GM12878 (cell line): ENCODE data around the gene GSG1L2. TPM values are rescaled to one million over a fixed set of nuclear protein-coding genes. Genes with fewer than 3 reads are reported as not detected.

Experiments
- ATAC-seq: fragments of 200-7000 bp; cut with Tn5 transposase; 3 replicates; pipeline ENCODE4 v1.9.1; 2020; ENCODE audit warnings: mild to moderate bottlenecking, moderate library complexity
- BruUV-seq: library from RNA; stranded (reverse); fragments of 400-500 nt; replicated peaks from 2 replicates; lab custom pipeline; 2021; lab: Mats Ljungman, UMichigan
- CTCF ChIA-PET: fragments of 300-600 bp; sonication (Branson Sonifier 250); formaldehyde crosslinking; extraction: SDS; loops from one replicate; lab custom pipeline; 2021; ENCODE audit warnings: inconsistent platforms; lab: Yijun Ruan, JAX
- POLR2A ChIA-PET: fragments of 350-600 bp; formaldehyde crosslinking; extraction: SDS; loops from one replicate; lab custom pipeline; 2021; ENCODE audit warnings: inconsistent platforms; lab: Charles Lee
- RAD21 ChIA-PET: fragments of 300-600 bp; sonication (Branson Sonifier 250); formaldehyde crosslinking; loops from one replicate; lab custom pipeline; 2023; ENCODE audit warnings: antibody characterized with exemption; ENCODE audit not compliant: unreplicated experiment; lab: Charles Lee
- SMC1A ChIA-PET: fragments of 300-600 bp; sonication (Branson Sonifier 250); formaldehyde crosslinking; loops from one replicate; lab custom pipeline; 2023; ENCODE audit not compliant: unreplicated experiment, uncharacterized antibody; lab: Charles Lee
- DNase-seq: peaks from one replicate; pipeline ENCODE4 v3.0.0-alpha.2; 2011; ENCODE audit warnings: low read depth, low spot score
- FAIRE-seq: peaks from 3 replicates; lab custom pipeline; 2011; peaks lifted over from hg19 to GRCh38; lab: Jason Lieb, UNC
- H2AFZ ChIP-seq: 2 replicates; pipeline ENCODE4 v1.6.0; 2011; ENCODE audit warnings: low read depth, low read length, control low read depth; ENCODE audit not compliant: control insufficient read depth
- H3K27ac ChIP-seq: 2 replicates; pipeline ENCODE4 v1.5.1; 2011; ENCODE audit warnings: control low read depth; ENCODE audit not compliant: control insufficient read depth, insufficient read depth
- H3K27me3 ChIP-seq, 2 experiments: replicated peaks in 1 of 2; 2 replicates each; pipeline versions ENCODE4 v1.6.0 to v1.6.1; 2011; ENCODE audit warnings: low read length in 1 of 2; ENCODE audit not compliant: control insufficient read depth in 2 of 2, insufficient read depth in 2 of 2
- H3K36me3 ChIP-seq, 2 experiments: 2 replicates each; pipeline ENCODE4 v1.5.1; 2011; ENCODE audit warnings: low read length in 1 of 2; ENCODE audit not compliant: control insufficient read depth in 2 of 2, insufficient read depth in 2 of 2
- H3K4me1 ChIP-seq: 2 replicates; pipeline ENCODE4 v1.6.1; 2011; ENCODE audit warnings: mild to moderate bottlenecking, low read length, moderate library complexity, mixed read lengths; ENCODE audit not compliant: control insufficient read depth, insufficient read depth
- H3K4me2 ChIP-seq: 2 replicates; pipeline ENCODE4 v1.6.0; 2011; ENCODE audit warnings: control low read depth; ENCODE audit not compliant: control insufficient read depth, insufficient read depth
- H3K4me3 ChIP-seq: fragments of 200-600 bp; sonication (generic); 2 replicates; pipeline ENCODE4 v1.5.1; 2016
- H3K79me2 ChIP-seq: 2 replicates; pipeline ENCODE4 v1.6.0; 2011; ENCODE audit warnings: low read length; ENCODE audit not compliant: control insufficient read depth, insufficient read depth
- H3K9ac ChIP-seq: 2 replicates; pipeline ENCODE4 v1.8.0; 2011; ENCODE audit warnings: low read length, control low read depth, mixed read lengths; ENCODE audit not compliant: control insufficient read depth, insufficient read depth
- H3K9me3 ChIP-seq: replicated peaks from 3 replicates; pipeline ENCODE4 v1.5.1; 2011; ENCODE audit warnings: mild to moderate bottlenecking, low read length; ENCODE audit not compliant: control insufficient read depth, insufficient read depth
- H4K20me1 ChIP-seq: 2 replicates; pipeline ENCODE4 v1.6.0; 2011; ENCODE audit not compliant: control insufficient read depth, insufficient read depth
- BACH1 ChIP-seq: fragments of 450-650 bp; IDR thresholded peaks from 2 replicates; pipeline ENCODE4 v1.6.1; 2017; ENCODE audit warnings: mild to moderate bottlenecking, borderline replicate concordance
- CHD1 ChIP-seq: IDR thresholded peaks from 2 replicates; pipeline ENCODE4 v1.6.1; 2012; ENCODE audit warnings: low read depth, low read length, improper control_type of control experiment
- DPF2 ChIP-seq: fragments of 450-650 bp; IDR thresholded peaks from 2 replicates; pipeline ENCODE4 v1.6.1; 2017; ENCODE audit warnings: mild to moderate bottlenecking
- EP300 ChIP-seq, 2 experiments: fragments of 150-350 bp in 1 of 2; IDR thresholded peaks; 2 replicates each; pipeline ENCODE4 v1.6.1; 2011 to 2012; ENCODE audit warnings: low read depth in 2 of 2, low read length in 2 of 2, borderline replicate concordance in 1 of 2, improper control_type of control experiment in 1 of 2, inconsistent platforms in 1 of 2; ENCODE audit not compliant: control insufficient read depth in 1 of 2
- EZH2 ChIP-seq: IDR thresholded peaks from 2 replicates; pipeline ENCODE4 v1.6.1; 2012; ENCODE audit warnings: low read depth, mild to moderate bottlenecking, control low read depth, inconsistent platforms, low read length, borderline replicate concordance; ENCODE audit not compliant: control insufficient read depth
- HDGF ChIP-seq: fragments of 450-650 bp; IDR thresholded peaks from 2 replicates; pipeline ENCODE4 v1.6.1; 2016; ENCODE audit warnings: antibody characterized with exemption
- RB1 ChIP-seq: fragments of 450-650 bp; formaldehyde crosslinking; IDR thresholded peaks from 2 replicates; pipeline ENCODE4 v1.6.1; 2017; ENCODE audit warnings: mild to moderate bottlenecking, borderline replicate concordance
- SMARCA5 ChIP-seq: fragments of 450-650 bp; IDR thresholded peaks from 2 replicates; pipeline ENCODE4 v1.6.1; 2017; ENCODE audit warnings: mild to moderate bottlenecking
- SUZ12 ChIP-seq: fragments of 200-600 bp; sonication (generic); IDR thresholded peaks from one replicate; pipeline ENCODE4 v1.6.1; 2018; ENCODE audit warnings: antibody characterized with exemption, mild to moderate bottlenecking; ENCODE audit not compliant: unreplicated experiment
- TCF3 ChIP-seq: IDR thresholded peaks from 2 replicates; pipeline ENCODE4 v1.6.1; 2012; ENCODE audit warnings: low read depth, mild to moderate bottlenecking, low read length, borderline replicate concordance; ENCODE audit not compliant: insufficient read depth
- ZSCAN29 ChIP-seq: fragments of 450-650 bp; IDR thresholded peaks from 2 replicates; pipeline ENCODE4 v1.6.1; 2017; ENCODE audit warnings: mild to moderate bottlenecking, moderate library complexity
- WGBS: methylation state at CpG from one replicate; pipeline ENCODE4 v1.1.6; 2016; ENCODE audit warnings: low lambda C conversion rate; ENCODE audit not compliant: insufficient replicate concordance, insufficient coverage; ENCODE audit errors: missing lambda C conversion rate; 5-methylcytosine and 5-hydroxymethylcytosine counted together
- in situ Hi-C: fragments of 300-500 bp; cut with MboI; formaldehyde crosslinking; loops from 9 replicates; pipeline ENCODE4 v1.14.3; 2018; ENCODE audit warnings: mixed read lengths
- intact Hi-C: fragments of 100-400 bp; cut with micrococcal nuclease; formaldehyde crosslinking; loops from one replicate; pipeline ENCODE4 v1.14.2; 2022; ENCODE audit not compliant: unreplicated experiment
- polyA plus RNA-seq, 11 experiments: library from polyadenylated mRNA; depleted of rRNA in 4 of 11; unstranded in 6 of 11; stranded (reverse) in 5 of 11; fragments of >200 nt; fragmentation: Nextera tagmentation in 4 of 11; fragmentation: Illumina TruSeq in 1 of 11; extraction: Ambion mirVana in 4 of 11; extraction: Trizol in 1 of 11; gene quantifications; 1 replicate in 1 of 11; 2 replicates in 10 of 11; pipeline versions ENCODE4 v1.2.1 to v1.2.3, GENCODE V29; 2011 to 2016; ENCODE audit warnings: inconsistent platforms in 2 of 11, missing spikeins in 2 of 11, low read depth in 1 of 11
- total RNA-seq, 4 experiments: library from RNA; depleted of rRNA in 3 of 4; stranded (reverse); fragments of >200 nt in 3 of 4; fragmentation: Illumina TruSeq in 1 of 4; extraction: Trizol in 1 of 4; gene quantifications; 2 replicates each; pipeline versions ENCODE4 v1.2.1 to v1.2.3, GENCODE V29; 2013 to 2021
- TF ChIP-seq, protein P1 (sequence below): IDR thresholded peaks from 2 replicates; pipeline ENCODE4 v1.6.1; 2011; ENCODE audit warnings: borderline replicate concordance, low read depth, mild to moderate bottlenecking, moderate library complexity, mixed read lengths, low read length; ENCODE audit not compliant: insufficient read depth; ENCODE audit errors: extremely low read length
- TF ChIP-seq, protein P2 (sequence below): fragments of 150-350 bp; IDR thresholded peaks from 2 replicates; pipeline ENCODE4 v1.6.1; 2014; ENCODE audit warnings: mild to moderate bottlenecking, low read depth, low read length
- TF ChIP-seq, protein P3 (sequence below): IDR thresholded peaks from 2 replicates; pipeline ENCODE4 v1.6.1; 2012; ENCODE audit warnings: low read depth, low read length, improper control_type of control experiment
- TF ChIP-seq, protein P4 (sequence below): fragments of 450-650 bp; IDR thresholded peaks from 2 replicates; pipeline ENCODE4 v1.6.1; 2016; ENCODE audit warnings: mild to moderate bottlenecking

The GSG1L2 gene
- total and polyA plus RNA-seq, 10 of the 15 experiments (the other 5 are each of a cell fraction or from before 2014, with no cell fraction given) = not detected

DNA sequence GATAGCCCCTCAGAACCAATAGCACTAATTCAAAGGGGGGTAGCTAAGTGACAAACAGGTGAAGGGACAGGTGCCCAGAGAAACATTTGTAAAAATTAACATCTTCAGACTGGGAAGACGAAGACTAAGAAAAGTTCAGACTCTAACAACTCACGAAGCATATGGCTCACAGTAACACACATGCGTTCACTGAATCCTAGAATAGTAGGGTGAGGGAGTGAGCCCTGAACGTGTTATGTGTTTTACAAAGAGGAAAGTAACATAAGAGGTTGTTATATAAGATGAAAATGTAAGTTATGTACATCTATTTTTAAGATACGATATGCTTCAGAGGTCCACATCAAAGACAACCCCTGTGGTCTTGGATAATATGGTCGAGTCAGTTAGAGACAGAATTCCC is 15.2 kb downstream of the GSG1L2 start (continued):
- TF ChIP-seq, protein P1, sequence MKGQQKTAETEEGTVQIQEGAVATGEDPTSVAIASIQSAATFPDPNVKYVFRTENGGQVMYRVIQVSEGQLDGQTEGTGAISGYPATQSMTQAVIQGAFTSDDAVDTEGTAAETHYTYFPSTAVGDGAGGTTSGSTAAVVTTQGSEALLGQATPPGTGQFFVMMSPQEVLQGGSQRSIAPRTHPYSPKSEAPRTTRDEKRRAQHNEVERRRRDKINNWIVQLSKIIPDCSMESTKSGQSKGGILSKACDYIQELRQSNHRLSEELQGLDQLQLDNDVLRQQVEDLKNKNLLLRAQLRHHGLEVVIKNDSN = no peak
- TF ChIP-seq EZH2 = no peak
- TF ChIP-seq DPF2 = no peak
- no peak for TF ChIP-seq BACH1
- TF ChIP-seq, all 136 proteins: peak for 0

DNA sequence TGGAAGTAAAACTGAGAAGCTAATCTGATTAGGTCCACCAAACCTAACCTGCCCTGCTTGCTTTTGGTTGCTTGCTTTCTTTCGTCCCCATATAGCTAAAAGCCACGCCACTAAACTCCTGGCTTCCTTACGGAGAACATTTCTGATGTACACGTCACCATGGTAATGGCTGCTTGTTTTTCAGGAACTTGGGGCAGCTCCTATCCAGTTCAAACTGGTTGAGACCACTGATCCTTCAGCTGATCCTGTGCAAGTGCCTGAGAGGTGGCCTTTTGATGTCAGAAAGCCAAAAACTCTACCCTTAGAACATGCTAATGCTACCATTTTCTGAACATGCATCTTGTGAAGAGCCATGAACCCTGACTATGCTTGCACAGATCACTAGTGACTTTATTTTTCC is 16.1 kb downstream of the GSG1L2 start:
- Histone ChIP-seq H3K36me3 (no peaks in the 10 kb centered on the region), H3K4me2 (no peak overlapping the region), H3K9me3 (no peaks in the 10 kb centered on the region), H4K20me1 (no peaks in the 10 kb centered on the region), H3K79me2 (no peaks in the 10 kb centered on the region), H3K9ac (no peak overlapping the region), H3K27ac (no peak overlapping the region), H2AFZ (no peak overlapping the region), H3K27me3 (no peaks in the 10 kb centered on the region; a peak in 1 of 4 replicates), H3K4me3 (no peak overlapping the region), H3K4me1 (no peaks in the 10 kb centered on the region)
- WGBS = 0% methylated on average over 4 of the region's 4 CpGs
- POLR2A ChIA-PET = no interaction called here
- FAIRE-seq (no peak), DNase-seq (no peak), ATAC-seq (no peak)
- SMC1A ChIA-PET = no interaction called here
- CTCF ChIA-PET = no interaction called here
- in situ Hi-C loops = no loop called here
- no TSS peak for BruUV-seq
- intact Hi-C loops = no loop called here
- RAD21 ChIA-PET = no interaction called here
- TF ChIP-seq SMARCA5 (no peak), HDGF (no peak), RB1 (no peak), CHD1 (no peak), SUZ12 (no peak), TCF3 (no peak), ZSCAN29 (no peak), EP300 (IDR thresholded peaks at IDR 0.05; ENCODE audit: borderline replicate concordance in 1 of 2, control insufficient read depth in 1 of 2, low read depth in 2 of 2, low read length in 2 of 2) (no peak)
- TF ChIP-seq, protein P2, sequence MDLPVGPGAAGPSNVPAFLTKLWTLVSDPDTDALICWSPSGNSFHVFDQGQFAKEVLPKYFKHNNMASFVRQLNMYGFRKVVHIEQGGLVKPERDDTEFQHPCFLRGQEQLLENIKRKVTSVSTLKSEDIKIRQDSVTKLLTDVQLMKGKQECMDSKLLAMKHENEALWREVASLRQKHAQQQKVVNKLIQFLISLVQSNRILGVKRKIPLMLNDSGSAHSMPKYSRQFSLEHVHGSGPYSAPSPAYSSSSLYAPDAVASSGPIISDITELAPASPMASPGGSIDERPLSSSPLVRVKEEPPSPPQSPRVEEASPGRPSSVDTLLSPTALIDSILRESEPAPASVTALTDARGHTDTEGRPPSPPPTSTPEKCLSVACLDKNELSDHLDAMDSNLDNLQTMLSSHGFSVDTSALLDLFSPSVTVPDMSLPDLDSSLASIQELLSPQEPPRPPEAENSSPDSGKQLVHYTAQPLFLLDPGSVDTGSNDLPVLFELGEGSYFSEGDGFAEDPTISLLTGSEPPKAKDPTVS = no peak
- TF ChIP-seq, protein P3, sequence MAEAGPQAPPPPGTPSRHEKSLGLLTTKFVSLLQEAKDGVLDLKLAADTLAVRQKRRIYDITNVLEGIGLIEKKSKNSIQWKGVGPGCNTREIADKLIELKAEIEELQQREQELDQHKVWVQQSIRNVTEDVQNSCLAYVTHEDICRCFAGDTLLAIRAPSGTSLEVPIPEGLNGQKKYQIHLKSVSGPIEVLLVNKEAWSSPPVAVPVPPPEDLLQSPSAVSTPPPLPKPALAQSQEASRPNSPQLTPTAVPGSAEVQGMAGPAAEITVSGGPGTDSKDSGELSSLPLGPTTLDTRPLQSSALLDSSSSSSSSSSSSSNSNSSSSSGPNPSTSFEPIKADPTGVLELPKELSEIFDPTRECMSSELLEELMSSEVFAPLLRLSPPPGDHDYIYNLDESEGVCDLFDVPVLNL = no peak
- TF ChIP-seq, protein P4, sequence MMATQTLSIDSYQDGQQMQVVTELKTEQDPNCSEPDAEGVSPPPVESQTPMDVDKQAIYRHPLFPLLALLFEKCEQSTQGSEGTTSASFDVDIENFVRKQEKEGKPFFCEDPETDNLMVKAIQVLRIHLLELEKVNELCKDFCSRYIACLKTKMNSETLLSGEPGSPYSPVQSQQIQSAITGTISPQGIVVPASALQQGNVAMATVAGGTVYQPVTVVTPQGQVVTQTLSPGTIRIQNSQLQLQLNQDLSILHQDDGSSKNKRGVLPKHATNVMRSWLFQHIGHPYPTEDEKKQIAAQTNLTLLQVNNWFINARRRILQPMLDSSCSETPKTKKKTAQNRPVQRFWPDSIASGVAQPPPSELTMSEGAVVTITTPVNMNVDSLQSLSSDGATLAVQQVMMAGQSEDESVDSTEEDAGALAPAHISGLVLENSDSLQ = no peak
